GM19468 (cell line): ENCODE measurements around the gene ZSCAN5A.
"Not testable (repeated sequence)": the region's sequence is repeated elsewhere in the genome, so short reads cannot be mapped to it uniquely, and the experiment has no call there.

Source experiments
- ATAC-seq: cut with Tn5 transposase; IDR thresholded peaks from one replicate; pipeline ENCODE4 v1.9.1; 2021; ENCODE audit warnings: mild to moderate bottlenecking, moderate library complexity, moderate number of reproducible peaks; ENCODE audit not compliant: unreplicated experiment; ENCODE audit errors: extremely low read depth

Gene ZSCAN5A

GRCh38 chr19:56315077-56315828, 614 bp upstream of the ZSCAN5A start:
- ATAC-seq = peak; percentile 38

DNA sequence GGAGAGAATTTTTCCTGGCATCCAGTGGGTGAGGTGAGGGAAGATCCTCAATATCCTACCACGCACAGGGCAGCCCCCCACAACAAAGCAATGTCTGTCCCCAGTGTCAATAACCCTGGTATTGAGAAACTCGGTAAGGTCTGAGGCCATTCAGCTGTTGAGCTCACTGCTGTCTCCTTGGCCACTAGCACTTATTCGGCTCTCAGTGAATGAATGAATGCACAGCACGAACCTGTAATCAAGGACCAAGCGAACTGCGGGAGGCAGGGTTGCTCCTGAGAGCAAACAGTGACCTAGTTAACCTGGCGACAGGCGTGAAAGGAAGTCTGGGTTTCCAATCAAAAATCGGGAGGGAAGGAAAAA, 640 bp downstream of the ZSCAN5A start:
- ATAC-seq = peak; percentile 1

GRCh38 chr19:56312787-56313657, 1.6 kb downstream of the ZSCAN5A start:
- no peak for ATAC-seq

DNA sequence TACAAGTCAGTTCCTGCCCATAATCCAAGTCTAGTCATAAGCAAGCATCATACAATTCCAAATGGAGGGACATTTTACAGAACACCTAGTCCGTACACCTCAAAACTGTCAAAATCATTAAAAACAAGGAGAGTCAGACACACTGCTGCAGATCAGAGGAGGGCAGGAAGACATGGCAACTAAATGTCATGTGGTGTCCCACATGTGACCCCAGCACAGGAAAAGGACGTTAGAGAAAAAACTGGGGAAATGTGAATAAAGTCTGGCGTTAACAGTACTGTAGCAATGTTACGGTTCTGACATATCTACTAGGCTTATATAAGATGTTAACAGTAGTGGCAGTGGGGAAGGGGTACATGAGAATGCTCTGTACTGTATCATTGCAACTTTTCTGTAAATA, 2.3 kb downstream of the ZSCAN5A start:
- ATAC-seq = no peak

DNA sequence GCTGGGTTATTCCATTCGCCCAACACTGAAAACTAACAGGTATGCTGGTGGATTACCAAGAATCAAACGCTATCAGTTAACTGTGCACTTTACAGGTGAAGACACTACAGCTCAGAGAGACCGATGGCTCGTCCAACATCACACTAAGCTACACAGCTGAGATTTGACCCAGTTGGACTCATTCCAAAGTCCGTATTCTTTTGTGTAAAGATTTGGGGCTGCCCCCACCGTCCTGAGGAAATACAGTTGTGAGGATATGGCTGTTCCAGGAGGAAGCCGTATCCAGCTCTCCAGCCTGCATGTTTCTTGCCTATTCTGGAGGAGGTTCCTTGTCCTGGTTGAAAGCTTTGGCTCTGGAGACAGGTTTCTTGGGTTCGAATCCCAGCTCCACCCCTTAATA, 4.2 kb downstream of the ZSCAN5A start:
- no peak for ATAC-seq

DNA sequence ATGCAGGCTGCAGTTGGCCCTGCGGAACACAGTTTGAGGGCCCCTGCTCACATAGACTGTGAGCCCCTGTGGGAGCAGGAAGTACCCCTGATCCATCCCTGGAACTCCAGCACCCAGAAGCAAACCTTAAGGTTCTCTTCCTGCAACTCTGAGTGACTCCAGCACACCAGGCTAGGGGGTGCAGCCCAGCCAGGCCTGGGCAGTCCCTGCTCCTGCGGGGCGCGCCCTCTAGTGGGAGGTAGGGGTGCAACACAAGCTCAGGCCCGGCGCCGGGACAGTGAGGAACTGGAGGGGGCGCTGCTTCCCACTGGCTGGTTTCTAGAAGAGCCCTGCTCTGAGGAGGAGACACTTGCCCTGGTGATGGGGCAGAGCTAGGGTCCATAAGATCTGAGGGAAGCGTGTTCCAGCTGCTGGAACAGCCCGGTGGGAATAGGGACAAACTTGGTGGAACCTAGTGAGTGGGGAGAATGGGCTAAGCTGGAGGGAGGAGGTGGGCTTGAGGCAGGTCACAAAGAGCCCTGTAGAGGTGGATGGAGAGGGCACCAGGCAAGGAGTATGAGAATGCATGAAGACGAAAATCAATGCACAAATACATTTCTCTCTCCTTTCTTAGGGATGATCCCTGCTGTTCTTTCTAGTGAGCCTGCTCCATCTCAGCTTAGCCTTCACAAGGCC, 5.0 kb downstream of the ZSCAN5A start:
- no peak for ATAC-seq

DNA sequence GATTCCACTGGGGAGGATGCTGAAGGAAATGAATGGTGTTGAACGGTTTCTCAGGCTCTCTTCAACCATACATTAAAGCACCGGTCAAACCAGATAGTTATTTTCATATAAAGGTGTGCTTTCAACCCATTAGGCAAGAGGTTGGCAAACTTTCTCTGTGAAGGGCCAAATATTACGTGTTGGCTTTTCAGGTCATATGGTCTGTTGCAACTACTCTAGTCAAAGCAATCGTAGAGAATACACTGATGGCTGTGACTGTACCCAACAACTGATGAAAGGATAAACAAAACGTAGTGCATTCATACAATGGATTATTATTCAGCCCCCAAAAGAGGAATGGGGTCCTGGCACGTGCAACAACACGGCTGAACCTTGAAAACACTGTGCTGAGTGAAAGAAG, 5.8 kb downstream of the ZSCAN5A start:
- no peak for ATAC-seq

- not testable (repeated sequence) for ATAC-seq
These were observed 7.6 kb downstream of the ZSCAN5A start for GRCh38 chr19:56307062-56307461.

GRCh38 chr19:56306016-56306415, 8.6 kb downstream of the ZSCAN5A start:
- ATAC-seq = no peak

- no peak for ATAC-seq
These were observed 10.4 kb downstream of the ZSCAN5A start for GRCh38 chr19:56304243-56304642.

- no peak for ATAC-seq
These were observed 12.6 kb downstream of the ZSCAN5A start for GRCh38 chr19:56301886-56302620.

- ATAC-seq = no peak
These were observed 13.5 kb downstream of the ZSCAN5A start for GRCh38 chr19:56301155-56301554.

DNA sequence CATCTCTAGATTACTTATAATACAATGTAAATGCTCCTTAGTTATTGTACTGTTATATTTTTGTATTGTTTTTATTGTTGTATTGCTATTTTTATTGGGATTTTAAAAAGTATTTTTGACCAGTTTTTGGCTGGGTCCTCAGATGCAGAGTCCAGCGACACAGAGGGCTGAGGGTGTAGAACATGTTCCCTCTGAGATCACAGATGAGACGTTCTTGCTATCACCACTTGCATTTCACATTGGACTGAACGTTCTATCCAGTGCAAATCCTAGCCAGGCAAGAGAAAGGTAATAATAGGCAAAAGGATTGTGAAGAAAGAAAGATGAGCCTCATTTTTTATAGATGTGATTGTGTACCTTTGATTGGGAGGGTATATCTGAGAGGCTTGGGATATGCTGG, 15.0 kb downstream of the ZSCAN5A start:
- ATAC-seq = no peak

- ATAC-seq = no peak
These were observed 17.6 kb downstream of the ZSCAN5A start for GRCh38 chr19:56297010-56297409.

GRCh38 chr19:56295531-56296455, 18.8 kb downstream of the ZSCAN5A start:
- ATAC-seq = no peak

- no peak for ATAC-seq
These were observed 20.1 kb downstream of the ZSCAN5A start for GRCh38 chr19:56294549-56294948.

- no peak for ATAC-seq
These were observed 22.8 kb downstream of the ZSCAN5A start for GRCh38 chr19:56291867-56292266.

- ATAC-seq = no peak
These were observed 24.5 kb downstream of the ZSCAN5A start for GRCh38 chr19:56290104-56290503.

DNA sequence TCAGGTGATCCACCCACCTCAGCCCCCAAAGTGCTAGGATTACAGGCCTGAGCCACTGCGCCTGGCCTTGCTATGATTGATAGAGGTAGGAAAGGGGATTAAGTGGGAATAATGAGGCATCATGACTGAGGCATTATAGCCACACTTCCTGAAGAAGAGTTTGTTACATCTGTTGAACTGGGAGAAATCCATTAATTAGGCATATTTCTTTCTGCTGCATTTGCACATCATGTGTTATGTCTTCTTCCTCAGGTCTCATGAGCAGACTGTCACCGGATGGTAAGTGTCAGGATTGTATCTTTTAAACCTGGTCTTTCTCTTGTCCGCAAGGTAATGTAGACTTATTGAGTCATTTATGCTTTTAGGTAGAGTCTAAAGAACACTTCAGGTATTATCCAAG, 29.9 kb downstream of the ZSCAN5A start:
- ATAC-seq = no peak
